K562 treated with DMSO at 1 percent for 24 hours (cell line): ENCODE measurements around the gene KRR1. TPM values are rescaled to one million over a fixed set of nuclear protein-coding genes. Genes with fewer than 3 reads are reported as not detected.

ENCODE experiments used
- total RNA-seq: library from RNA; unstranded; fragments of 300-600 nt; gene quantifications from 2 replicates; pipeline ENCODE4 v1.2.3, GENCODE V29; 2022; ENCODE audit warnings: low read depth; ENCODE audit not compliant: insufficient read depth

The KRR1 gene
- 5.8 and 14.2 TPM in 2 replicates for total RNA-seq

GRCh38 chr12:75511116-75512048 is at the start of gene KRR1:
Gene KRR1, minus strand, starts transcription at chr12:75511609. Its CDS starts 12 bp downstream, at chr12:75511597.

GRCh38 chr12:75480469-75480949 is 30.9 kb downstream of the KRR1 start, which contains the start of gene GLIPR1:
Gene GLIPR1, plus strand, starts transcription at chr12:75480755. Its CDS starts 126 bp downstream, at chr12:75480881.

Other genes starting within 250 kb of the KRR1 start
- gene CAPS2, start 181.3 kb downstream of the KRR1 start, total RNA-seq: 0.68 and 3.4 TPM in 2 replicates
- gene GLIPR1L1, start 176.9 kb downstream of the KRR1 start, total RNA-seq: not detected in 2 replicates
- gene GLIPR1L2, start 120.5 kb downstream of the KRR1 start, total RNA-seq: not detected in 2 replicates
- 1.3 and 1.7 TPM in 2 replicates for gene GLIPR1, start 30.9 kb downstream of the KRR1 start, total RNA-seq